OCI-LY3 (cell line): ENCODE data around the gene ABCF1.

Experiments
- CTCF ChIP-seq: fragments of 200-600, 300-600 bp; sonication (generic); IDR thresholded peaks from 2 replicates; pipeline ENCODE4 v1.5.1; 2014; ENCODE audit warnings: antibody characterized with exemption, low read length, low read depth
- EZH2phosphoT487 ChIP-seq: fragments of 200-600 bp; shearing (Covaris generic); IDR thresholded peaks from 2 replicates; pipeline ENCODE4 v1.6.1; 2018; ENCODE audit warnings: antibody characterized with exemption, mixed run types, low read depth

GRCh38 chr6:30619561-30619960 is 48.3 kb downstream of the ABCF1 start:
- TF ChIP-seq CTCF (no peak), EZH2phosphoT487 (no peak)
